Lower leg skin (tissue), 4 donors: ENCODE results near the gene GHRL. TPM values are rescaled to one million over a fixed set of nuclear protein-coding genes. Genes with fewer than 3 reads are reported as not detected.

Experiments used
- DNase-seq, 2 donors: peaks; one replicate each; pipeline ENCODE4 v3.0.0-alpha.2; 2019; ENCODE audit warnings: low spot score in 2 of 2
- H3K4me3 ChIP-seq: fragments of 200-600 bp; sonication (generic); 2 replicates; pipeline ENCODE4 v1.5.1; 2017; ENCODE audit warnings: mild to moderate bottlenecking, low read depth; ENCODE audit not compliant: poor library complexity, severe bottlenecking
- CTCF ChIP-seq, 3 donors: fragments of 450-650 bp; IDR thresholded peaks; one replicate each; pipeline ENCODE4 v1.5.1; 2016; ENCODE audit warnings: antibody characterized with exemption in 3 of 3, mild to moderate bottlenecking in 3 of 3, moderate library complexity in 2 of 3
- POLR2A ChIP-seq, 2 donors: fragments of 450-650 bp; IDR thresholded peaks; one replicate each; pipeline ENCODE4 v1.6.1; 2016 to 2017; ENCODE audit warnings: antibody characterized with exemption in 2 of 2, mild to moderate bottlenecking in 1 of 2, moderate library complexity in 1 of 2
- WGBS, 2 donors: methylation state at CpG; one replicate each; pipeline ENCODE4 v1.1.5; 2018; 5-methylcytosine and 5-hydroxymethylcytosine counted together
- intact Hi-C: fragments of 100-400 bp; cut with DNase I; formaldehyde crosslinking; loops from one replicate; pipeline ENCODE4 v1.15.0; 2023; ENCODE audit warnings: low total_unique reads
- total RNA-seq, 4 donors: library from RNA; depleted of rRNA; stranded (reverse); fragments of >200 nt; gene quantifications; one replicate each; pipeline ENCODE4 v1.1.0, GENCODE V29; 2016

The GHRL gene
- total RNA-seq, 4 donors from 2014 or later = not detected

- DNase-seq = peak in 1 of 2 donors; percentile 86
- H3K4me3 ChIP-seq = peak overlapping the region; percentile 66
- WGBS, 2 donors = 1 to 3% methylated on average over 26 to 32 of the region's 32 CpGs
Observed at GRCh38 chr3:10248984-10249748, 43.6 kb downstream of the GHRL start.

GRCh38 chr3:10248184-10248983, 44.4 kb downstream of the GHRL start, which contains the start of gene TATDN2:
Gene TATDN2, plus strand, starts transcription at chr3:10248459. Its CDS starts 742 bp downstream, at chr3:10249201.
- DNase-seq = peak; percentile 96 to 99
- WGBS, 2 donors = 0% methylated on average over 18 to 32 of the region's 80 CpGs
- peak within 1 kb of the TSS; percentile 66 for H3K4me3 ChIP-seq
- intact Hi-C loops = no loop called here
- no peak for TF ChIP-seq CTCF (IDR thresholded peaks at IDR 0.05)
- no peak for TF ChIP-seq POLR2A (IDR thresholded peaks at IDR 0.05)

More at GRCh38 chr3:10248984-10249748, 43.6 kb downstream of the GHRL start:
- intact Hi-C loops = no loop called here
- no peak for TF ChIP-seq CTCF (IDR thresholded peaks at IDR 0.05)
- no peak for TF ChIP-seq POLR2A (IDR thresholded peaks at IDR 0.05)

GRCh38 chr3:10247679-10248183, 45.0 kb downstream of the GHRL start:
- no peak for DNase-seq
- intact Hi-C loops = no loop called here
- TF ChIP-seq POLR2A (IDR thresholded peaks at IDR 0.05) (no peak), CTCF (IDR thresholded peaks at IDR 0.05) (no peak)
- H3K4me3 ChIP-seq = no peak overlapping the region
- WGBS, 2 donors = 35% methylated on average over 14 of the region's 14 CpGs

GRCh38 chr3:10245081-10245712, 47.5 kb downstream of the GHRL start:
- intact Hi-C loops = no loop called here
- no peak for DNase-seq
- no peak overlapping the region for H3K4me3 ChIP-seq
- TF ChIP-seq CTCF (IDR thresholded peaks at IDR 0.05) (no peak), POLR2A (IDR thresholded peaks at IDR 0.05) (no peak)
- WGBS, 2 donors = 87 to 90% methylated on average over 6 of the region's 6 CpGs

GRCh38 chr3:10244009-10244408, 48.7 kb downstream of the GHRL start:
- WGBS, 2 donors = 61 to 65% methylated on average over 3 of the region's 3 CpGs
- DNase-seq = no peak
- TF ChIP-seq CTCF (IDR thresholded peaks at IDR 0.05) = no peak
- no peak for TF ChIP-seq POLR2A (IDR thresholded peaks at IDR 0.05)
- no peak overlapping the region for H3K4me3 ChIP-seq
- intact Hi-C loops = no loop called here
